Activated T-helper 1 cell treated with anti-CD3 and anti-CD28 coated beads, Interleukin-12 subunit alpha, Interleukin-12 subunit beta, Interleukin-2, Interleukin-4 antibody, amounts not matched to agents 30 ng/mL and 10 ng/mL and 1 ng/mL, durations not matched to agents 14 hours and 24 hours and 36 hours (primary cell): ENCODE results near the gene HAVCR2. TPM values are rescaled to one million over a fixed set of nuclear protein-coding genes. Genes with fewer than 3 reads are reported as not detected.
"Not testable (repeated sequence)": the region's sequence is repeated elsewhere in the genome, so short reads cannot be mapped to it uniquely, and the experiment has no call there.

Experiments used
- DNase-seq: peaks from one replicate; pipeline ENCODE4 v3.0.0; 2021; ENCODE audit warnings: low spot score
- H3K27ac Mint-ChIP-seq: one replicate; pipeline ENCODE4 v1.8.0; 2021; ENCODE audit warnings: mild to moderate bottlenecking, mixed read lengths
- H3K27me3 Mint-ChIP-seq: one replicate; pipeline ENCODE4 v1.8.0; 2022; ENCODE audit warnings: mild to moderate bottlenecking, moderate library complexity, mixed read lengths; ENCODE audit not compliant: insufficient read depth
- H3K36me3 Mint-ChIP-seq: one replicate; pipeline ENCODE4 v1.8.0; 2021; ENCODE audit warnings: low read depth, mixed read lengths
- H3K4me1 Mint-ChIP-seq: one replicate; pipeline ENCODE4 v1.8.0; 2021; ENCODE audit warnings: low read depth, mixed read lengths
- H3K4me3 Mint-ChIP-seq: one replicate; pipeline ENCODE4 v1.8.0; 2021; ENCODE audit warnings: mild to moderate bottlenecking, moderate library complexity, mixed read lengths
- H3K9me3 Mint-ChIP-seq: one replicate; pipeline ENCODE4 v1.8.0; 2021; ENCODE audit warnings: mixed read lengths
- intact Hi-C: fragments of 100-400 bp; cut with micrococcal nuclease; formaldehyde crosslinking; loops from one replicate; pipeline ENCODE4 v1.15.1; 2024
- total RNA-seq: library from RNA; stranded (reverse); gene quantifications from 2 replicates; pipeline ENCODE4 v1.2.3, GENCODE V29; 2022

HAVCR2 gene
- total RNA-seq, 1 donor from 2014 or later: 128 TPM

- Mint-ChIP-seq H3K9me3 (peaks cover 6% of the 10 kb centered on the region), H3K4me1 (peaks cover 33% of the 10 kb centered on the region), H3K4me3 (no peak overlapping the region), H3K36me3 (peaks cover 26% of the 10 kb centered on the region), H3K27me3 (no peaks in the 10 kb centered on the region), H3K27ac (no peak overlapping the region)
- no peak for DNase-seq
- intact Hi-C loops: no loop called here
These were observed 28.6 kb downstream of the HAVCR2 start for GRCh38 chr5:157080286-157080685.

GRCh38 chr5:157076558-157076957 lies 32.3 kb downstream of the HAVCR2 start:
- peaks cover 55% of the 10 kb centered on the region for H3K4me1 Mint-ChIP-seq
- intact Hi-C loops: loop anchor here (1.0 to 2.0 kb wide), 2 partner anchors 24 to 156 kb away; no protein-coding TSS in a partner anchor
- DNase-seq: no peak
- H3K27me3 Mint-ChIP-seq: no peaks in the 10 kb centered on the region
- H3K9me3 Mint-ChIP-seq: peaks cover 8% of the 10 kb centered on the region
- H3K36me3 Mint-ChIP-seq: peaks cover 16% of the 10 kb centered on the region
- H3K27ac Mint-ChIP-seq: peak overlapping the region; percentile 53
- peak overlapping the region; percentile 15 for H3K4me3 Mint-ChIP-seq

- H3K27ac Mint-ChIP-seq: peak overlapping the region; percentile 49
- peaks cover 8% of the 10 kb centered on the region for H3K9me3 Mint-ChIP-seq
- peaks cover 19% of the 10 kb centered on the region for H3K36me3 Mint-ChIP-seq
- no peaks in the 10 kb centered on the region for H3K27me3 Mint-ChIP-seq
- peaks cover 50% of the 10 kb centered on the region for H3K4me1 Mint-ChIP-seq
- intact Hi-C loops: no loop called here
- no peak for DNase-seq
- H3K4me3 Mint-ChIP-seq: no peak overlapping the region
These were observed 36.3 kb downstream of the HAVCR2 start for GRCh38 chr5:157072508-157072907.

GRCh38 chr5:157069949-157070348 lies 38.9 kb downstream of the HAVCR2 start:
- Mint-ChIP-seq H3K9me3 (no peaks in the 10 kb centered on the region), H3K36me3 (peaks cover 12% of the 10 kb centered on the region), H3K4me3 (no peak overlapping the region), H3K27ac (no peak overlapping the region), H3K4me1 (peaks cover 41% of the 10 kb centered on the region), H3K27me3 (no peaks in the 10 kb centered on the region)
- intact Hi-C loops: no loop called here
- no peak for DNase-seq

- no peaks in the 10 kb centered on the region for H3K27me3 Mint-ChIP-seq
These were observed 40.1 kb downstream of the HAVCR2 start for GRCh38 chr5:157068785-157069184.

GRCh38 chr5:157068339-157068738 lies 40.5 kb downstream of the HAVCR2 start:
- Mint-ChIP-seq H3K4me3 (no peak overlapping the region), H3K36me3 (peaks cover 7% of the 10 kb centered on the region), H3K27me3 (no peaks in the 10 kb centered on the region), H3K27ac (no peak overlapping the region), H3K4me1 (peaks cover 27% of the 10 kb centered on the region), H3K9me3 (no peaks in the 10 kb centered on the region)
- intact Hi-C loops: no loop called here
- DNase-seq: no peak

More at GRCh38 chr5:157068785-157069184, 40.1 kb downstream of the HAVCR2 start:
- no peak overlapping the region for H3K4me3 Mint-ChIP-seq
- peaks cover 31% of the 10 kb centered on the region for H3K4me1 Mint-ChIP-seq
- H3K9me3 Mint-ChIP-seq: no peaks in the 10 kb centered on the region
- DNase-seq: no peak
- peaks cover 9% of the 10 kb centered on the region for H3K36me3 Mint-ChIP-seq
- intact Hi-C loops: no loop called here
- H3K27ac Mint-ChIP-seq: no peak overlapping the region

GRCh38 chr5:157067005-157067404 lies 41.8 kb downstream of the HAVCR2 start:
- H3K4me1 Mint-ChIP-seq: peaks cover 15% of the 10 kb centered on the region
- peak overlapping the region; percentile 44 for H3K27ac Mint-ChIP-seq
- peaks cover 9% of the 10 kb centered on the region for H3K36me3 Mint-ChIP-seq
- no peaks in the 10 kb centered on the region for H3K9me3 Mint-ChIP-seq
- intact Hi-C loops: no loop called here
- H3K27me3 Mint-ChIP-seq: no peaks in the 10 kb centered on the region
- no peak for DNase-seq
- no peak overlapping the region for H3K4me3 Mint-ChIP-seq

GRCh38 chr5:157066080-157066479 lies 42.8 kb downstream of the HAVCR2 start:
- no peak overlapping the region for H3K27ac Mint-ChIP-seq
- intact Hi-C loops: no loop called here

GRCh38 chr5:157063776-157064430 lies 44.9 kb downstream of the HAVCR2 start:
- intact Hi-C loops: no loop called here
- Mint-ChIP-seq H3K4me1 (peaks cover 19% of the 10 kb centered on the region), H3K27me3 (no peaks in the 10 kb centered on the region), H3K36me3 (peaks cover 7% of the 10 kb centered on the region), H3K9me3 (no peaks in the 10 kb centered on the region), H3K27ac (no peak overlapping the region), H3K4me3 (no peak overlapping the region)
- DNase-seq: no peak

More at GRCh38 chr5:157066080-157066479, 42.8 kb downstream of the HAVCR2 start:
- Mint-ChIP-seq H3K27me3 (no peaks in the 10 kb centered on the region), H3K4me3 (no peak overlapping the region), H3K36me3 (peaks cover 9% of the 10 kb centered on the region), H3K9me3 (no peaks in the 10 kb centered on the region), H3K4me1 (peaks cover 15% of the 10 kb centered on the region)
- DNase-seq: no peak

GRCh38 chr5:157059891-157060290 lies 49.0 kb downstream of the HAVCR2 start:
- Mint-ChIP-seq H3K9me3 (no peaks in the 10 kb centered on the region), H3K4me1 (peaks cover 8% of the 10 kb centered on the region), H3K36me3 (peaks cover 11% of the 10 kb centered on the region), H3K27ac (no peak overlapping the region), H3K4me3 (no peak overlapping the region), H3K27me3 (no peaks in the 10 kb centered on the region)
- DNase-seq: no peak
- intact Hi-C loops: loop anchor here (1.0 kb wide), 1 partner anchor 15 kb away; no protein-coding TSS in a partner anchor

- Mint-ChIP-seq H3K36me3 (peaks cover 10% of the 10 kb centered on the region), H3K4me1 (peaks cover 8% of the 10 kb centered on the region), H3K27ac (no peak within 1 kb of the TSS), H3K9me3 (no peaks in the 10 kb centered on the region), H3K4me3 (no peak within 1 kb of the TSS), H3K27me3 (no peaks in the 10 kb centered on the region)
- no peak for DNase-seq
- intact Hi-C loops: no loop called here
These were observed 49.7 kb downstream of the HAVCR2 start, which contains the start of gene HAVCR1 for GRCh38 chr5:157059093-157059539. Gene HAVCR1 (minus strand): TSS chr5:157059116. CDS start chr5:157057943, 1,173 bp downstream.

GRCh38 chr5:157057459-157058370 lies 51.1 kb downstream of the HAVCR2 start:
- no peaks in the 10 kb centered on the region for H3K9me3 Mint-ChIP-seq
- no peak overlapping the region for H3K4me3 Mint-ChIP-seq
- H3K27ac Mint-ChIP-seq: no peak overlapping the region
- H3K4me1 Mint-ChIP-seq: peaks cover 8% of the 10 kb centered on the region
- DNase-seq: no peak
- H3K36me3 Mint-ChIP-seq: peaks cover 10% of the 10 kb centered on the region
- intact Hi-C loops: no loop called here
- no peaks in the 10 kb centered on the region for H3K27me3 Mint-ChIP-seq

GRCh38 chr5:157056848-157057247 lies 52.0 kb downstream of the HAVCR2 start:
- H3K4me1 Mint-ChIP-seq, DNase-seq, H3K27ac Mint-ChIP-seq, intact Hi-C loops, H3K27me3 Mint-ChIP-seq, H3K4me3 Mint-ChIP-seq, H3K9me3 Mint-ChIP-seq: not testable (repeated sequence)
- peaks cover 15% of the 10 kb centered on the region for H3K36me3 Mint-ChIP-seq
